ENCODE results near the gene ZC3H7B.

Gene ZC3H7B

GRCh38 chr22:41273128-41273527 lies 28.2 kb upstream of the ZC3H7B start:
- no peak for DNase-seq (ENCODE audit: low read depth)
- no peak overlapping the region for H3K4me3 ChIP-seq (ENCODE audit: low read length)
- no peak for TF ChIP-seq CTCF (conservative IDR thresholded peaks at IDR 0.05; ENCODE audit: low read depth, low read length)

- DNase-seq (ENCODE audit: low read depth) = no peak
- H3K4me3 ChIP-seq (ENCODE audit: low read length) = no peak overlapping the region
- no peak for TF ChIP-seq CTCF (conservative IDR thresholded peaks at IDR 0.05; ENCODE audit: low read depth, low read length)
Observed at GRCh38 chr22:41274856-41275255, 26.5 kb upstream of the ZC3H7B start.

- no peak overlapping the region for H3K4me3 ChIP-seq (ENCODE audit: low read length)
- TF ChIP-seq CTCF (conservative IDR thresholded peaks at IDR 0.05; ENCODE audit: low read depth, low read length) = no peak
- no peak for DNase-seq (ENCODE audit: low read depth)
Observed at GRCh38 chr22:41280065-41280464, 21.3 kb upstream of the ZC3H7B start.

- DNase-seq (ENCODE audit: low read depth) = no peak
- H3K4me3 ChIP-seq (ENCODE audit: low read length) = no peak overlapping the region
- no peak for TF ChIP-seq CTCF (conservative IDR thresholded peaks at IDR 0.05; ENCODE audit: low read depth, low read length)
Observed at GRCh38 chr22:41280854-41281253, 20.5 kb upstream of the ZC3H7B start.

- no peak for DNase-seq (ENCODE audit: low read depth)
- H3K4me3 ChIP-seq (ENCODE audit: low read length) = peak overlapping the region; percentile 82
- TF ChIP-seq CTCF (conservative IDR thresholded peaks at IDR 0.05; ENCODE audit: low read depth, low read length) = no peak
Observed at GRCh38 chr22:41284465-41284864, 16.9 kb upstream of the ZC3H7B start.

- H3K4me3 ChIP-seq (ENCODE audit: low read length) = peak overlapping the region; percentile 82
Observed at GRCh38 chr22:41285441-41285819, 15.9 kb upstream of the ZC3H7B start.

More at GRCh38 chr22:41285441-41285819, 15.9 kb upstream of the ZC3H7B start:
- no peak for TF ChIP-seq CTCF (conservative IDR thresholded peaks at IDR 0.05; ENCODE audit: low read depth, low read length)
- DNase-seq (ENCODE audit: low read depth) = peak; percentile 85

Measured in retinal pigment epithelial cell (primary cell).